ENCODE data around the gene INAFM2. TPM values are rescaled to one million over a fixed set of nuclear protein-coding genes. Genes with fewer than 3 reads are reported as not detected.
A peak's percentile ranks its signal among the peaks of the same experiment; 100 is the strongest.

Gene INAFM2
- total and polyA plus RNA-seq, 2 of the 4 experiments (the other 2 are of a cell fraction): 10.4 to 14.0 TPM

DNA sequence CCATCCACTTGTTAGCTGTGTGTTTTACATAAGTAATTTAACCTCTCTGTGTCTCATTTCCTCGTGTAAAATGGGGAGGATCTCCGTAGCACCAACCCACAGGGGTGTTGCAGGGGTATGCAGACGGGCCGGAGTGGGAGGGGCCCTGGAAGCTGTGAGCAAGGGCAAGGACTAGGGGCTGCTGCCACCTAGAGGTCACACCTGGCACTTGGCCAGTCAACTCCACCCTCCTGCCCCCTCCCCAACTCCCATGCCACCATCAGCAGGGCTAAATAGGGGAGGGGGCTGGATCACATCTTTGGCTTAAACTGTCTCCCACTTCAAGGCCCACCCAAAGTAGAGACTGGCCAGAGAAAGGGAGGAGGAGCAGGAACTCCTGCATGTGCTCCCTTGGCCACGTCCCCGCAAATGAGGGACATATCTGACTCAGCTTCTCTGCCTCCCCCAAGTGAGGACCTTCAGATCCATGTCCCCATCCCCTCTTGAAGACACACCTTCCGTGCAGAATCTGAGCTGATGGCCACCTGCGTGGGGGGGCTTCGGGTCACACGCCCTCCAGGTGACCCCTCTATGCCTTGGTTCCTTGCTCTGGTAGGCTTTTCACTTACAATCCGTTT, 14.7 kb downstream of the INAFM2 start:
- ATAC-seq (ENCODE audit: low read depth): peak; percentile 8; the same call in 1 of the 2 replicates
- ChIA-PET POLR2A (ENCODE audit: unreplicated experiment) (interaction anchor here (1.5 to 3.3 kb wide), 2 partner anchors 10 to 15 kb away, joined by 3 to 20 read pairs; no protein-coding TSS in a partner anchor), CTCF (interaction anchor here (0.6 to 2.6 kb wide), 6 partner anchors 11 to 242 kb away, joined by 3 to 18 read pairs (median 5); partner anchors contain the start of genes INAFM2 and KNSTRN)
- H2BK120ac ChIP-seq (ENCODE audit: low read depth, low read length): peak overlapping the region; percentile 98
- H4K20me1 ChIP-seq (ENCODE audit: insufficient read depth, low read length): peaks cover 3% of the 10 kb centered on the region; the same call in 1 of the 2 replicates
- H4K8ac ChIP-seq (ENCODE audit: low read depth in 2 of 2, low read length in 2 of 2): peak overlapping the region; percentile 97 to 98
- H3K27me3 ChIP-seq (ENCODE audit: control insufficient read depth, insufficient read depth, low read length): no peaks in the 10 kb centered on the region
- TF ChIP-seq MAZ (IDR thresholded peaks at IDR 0.05; ENCODE audit: borderline replicate concordance, low read depth, low read length) (peak; percentile 66; the same call in 1 of the 2 replicates), RAD21 (IDR thresholded peaks at IDR 0.05; ENCODE audit: low read length) (peak; percentile 76), SMC3 (IDR thresholded peaks at IDR 0.05; ENCODE audit: low read depth, low read length) (peak; percentile 21; the same call in 1 of the 2 replicates), MAFK (IDR thresholded peaks at IDR 0.05; ENCODE audit: low read depth, low read length) (no peak), FOS (IDR thresholded peaks at IDR 0.05; ENCODE audit: low read depth, low read length) (no peak)
- TF ChIP-seq, protein P1, sequence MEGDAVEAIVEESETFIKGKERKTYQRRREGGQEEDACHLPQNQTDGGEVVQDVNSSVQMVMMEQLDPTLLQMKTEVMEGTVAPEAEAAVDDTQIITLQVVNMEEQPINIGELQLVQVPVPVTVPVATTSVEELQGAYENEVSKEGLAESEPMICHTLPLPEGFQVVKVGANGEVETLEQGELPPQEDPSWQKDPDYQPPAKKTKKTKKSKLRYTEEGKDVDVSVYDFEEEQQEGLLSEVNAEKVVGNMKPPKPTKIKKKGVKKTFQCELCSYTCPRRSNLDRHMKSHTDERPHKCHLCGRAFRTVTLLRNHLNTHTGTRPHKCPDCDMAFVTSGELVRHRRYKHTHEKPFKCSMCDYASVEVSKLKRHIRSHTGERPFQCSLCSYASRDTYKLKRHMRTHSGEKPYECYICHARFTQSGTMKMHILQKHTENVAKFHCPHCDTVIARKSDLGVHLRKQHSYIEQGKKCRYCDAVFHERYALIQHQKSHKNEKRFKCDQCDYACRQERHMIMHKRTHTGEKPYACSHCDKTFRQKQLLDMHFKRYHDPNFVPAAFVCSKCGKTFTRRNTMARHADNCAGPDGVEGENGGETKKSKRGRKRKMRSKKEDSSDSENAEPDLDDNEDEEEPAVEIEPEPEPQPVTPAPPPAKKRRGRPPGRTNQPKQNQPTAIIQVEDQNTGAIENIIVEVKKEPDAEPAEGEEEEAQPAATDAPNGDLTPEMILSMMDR (conservative IDR thresholded peaks at IDR 0.05; ENCODE audit: low read depth, low read length): peak; percentile 69
- H2AFZ ChIP-seq (replicated peaks; ENCODE audit: low read length, poor library complexity): peak overlapping the region; percentile 69
- no CpG with 5 or more reads among the region's 11 CpGs for WGBS, 2 experiments (ENCODE audit: extremely low coverage in 2 of 2, insufficient read length in 1 of 2)
- H3K27ac ChIP-seq (ENCODE audit: insufficient read depth, low read length): peak overlapping the region; percentile 97
- peak overlapping the region; percentile 85 for H3K56ac ChIP-seq (ENCODE audit: extremely low read depth, insufficient read depth, low read length)
- in situ Hi-C loops (cut with MboI; ENCODE audit: low sequenced_read_pairs) (no loop called here), dilution Hi-C loops (cut with HindIII; ENCODE audit: low sequenced_read_pairs, unreplicated experiment) (no loop called here), intact Hi-C loops (cut with micrococcal nuclease) (no loop called here)
- H2AK5ac ChIP-seq (ENCODE audit: low read depth, low read length): peak overlapping the region; percentile 99
- H3K4ac ChIP-seq (ENCODE audit: low read depth, low read length): peak overlapping the region; percentile 100
- peak overlapping the region; percentile 84 for H3K9ac ChIP-seq (ENCODE audit: low read depth, low read length)
- peak overlapping the region; percentile 100 for H2AK9ac ChIP-seq (replicated peaks; ENCODE audit: low read depth, low read length, poor library complexity)
- H3K4me2 ChIP-seq (ENCODE audit: low read depth, low read length): peak overlapping the region; percentile 81
- H2BK15ac ChIP-seq (ENCODE audit: low read depth, low read length): peak overlapping the region; percentile 98; the same call in 2 of the 3 replicates
- peaks cover 36% of the 10 kb centered on the region for H3K4me1 ChIP-seq (ENCODE audit: control insufficient read depth, insufficient read depth, low read length)
- H3K9me3 ChIP-seq (ENCODE audit: control insufficient read depth, insufficient read depth, low read length): no peaks in the 10 kb centered on the region
- H3K9me1 ChIP-seq (ENCODE audit: insufficient read depth, low read length): peaks cover 21% of the 10 kb centered on the region
- H2BK20ac ChIP-seq (ENCODE audit: low read depth, low read length): peak overlapping the region; percentile 98
- H3K36me3 ChIP-seq (ENCODE audit: control insufficient read depth, insufficient read depth, low read length): peaks cover 19% of the 10 kb centered on the region
- H2BK5ac ChIP-seq (ENCODE audit: low read depth, low read length, poor library complexity, severe bottlenecking): peak overlapping the region; percentile 97
- peak overlapping the region; percentile 96 for H3K23ac ChIP-seq (ENCODE audit: low read depth, low read length)
- H4K5ac ChIP-seq (ENCODE audit: low read depth, low read length): peak overlapping the region; percentile 94
- no TSS peak for BruUV-seq (replicated peaks)
- H3K4me3 ChIP-seq (ENCODE audit: insufficient read depth, low read depth, low read length): no peak overlapping the region
- H3K79me1 ChIP-seq (ENCODE audit: low read depth in 1 of 2, low read length in 2 of 2): peaks cover 27 to 61% of the 10 kb centered on the region in 2 experiments; a peak in 3 of 4 replicates
- peak overlapping the region; percentile 98 for H3K14ac ChIP-seq (replicated peaks; ENCODE audit: low read depth, low read length)
- DNase-seq: peak; percentile 60
- H3K18ac ChIP-seq (ENCODE audit: low read depth, low read length): peak overlapping the region; percentile 93
- H4K91ac ChIP-seq (ENCODE audit: insufficient read depth, low read depth, low read length): peak overlapping the region; percentile 100
